Subcutaneous abdominal adipose tissue (tissue), 5 donors: ENCODE measurements around the gene CCDC85C.

ENCODE experiments used
- H3K27ac ChIP-seq: one replicate; pipeline ENCODE4 v1.7.0; 2013; ENCODE audit warnings: low read depth, mild to moderate bottlenecking, inconsistent platforms, low read length, moderate library complexity
- H3K27me3 ChIP-seq, 5 donors: one replicate each; pipeline ENCODE4 v1.7.0; 2013; ENCODE audit warnings: low read length in 5 of 5, inconsistent platforms in 1 of 5; ENCODE audit not compliant: control insufficient read depth in 5 of 5, insufficient read depth in 4 of 5
- H3K36me3 ChIP-seq, 5 donors: one replicate each; pipeline ENCODE4 v1.7.0; 2013; ENCODE audit warnings: low read length in 5 of 5; ENCODE audit not compliant: control insufficient read depth in 5 of 5, insufficient read depth in 5 of 5
- H3K4me1 ChIP-seq, 5 donors: one replicate each; pipeline ENCODE4 v1.7.0; 2013; ENCODE audit warnings: low read length in 5 of 5, mild to moderate bottlenecking in 3 of 5, moderate library complexity in 1 of 5; ENCODE audit not compliant: control insufficient read depth in 5 of 5, insufficient read depth in 5 of 5
- H3K4me3 ChIP-seq, 5 donors: one replicate each; pipeline ENCODE4 v1.7.0; 2013; ENCODE audit warnings: low read length in 5 of 5, low read depth in 1 of 5
- H3K9ac ChIP-seq, 5 donors: one replicate each; pipeline ENCODE4 v1.7.0; 2013; ENCODE audit warnings: low read length in 5 of 5, mild to moderate bottlenecking in 4 of 5, moderate library complexity in 3 of 5
- H3K9me3 ChIP-seq, 5 donors: one replicate each; pipeline ENCODE4 v1.7.0; 2013; ENCODE audit warnings: low read length in 5 of 5; ENCODE audit not compliant: control insufficient read depth in 5 of 5
- donor health status: healthy.
- donor health status: healthy.
- donor health status: healthy.
- donor health status: healthy.
- donor health status: healthy.

The CCDC85C gene

GRCh38 chr14:99534863-99535262, 69.1 kb downstream of the CCDC85C start:
- no peaks in the 10 kb centered on the region for H3K9me3 ChIP-seq
- H3K36me3 ChIP-seq = no peaks in the 10 kb centered on the region
- no peak overlapping the region for H3K27ac ChIP-seq
- H3K9ac ChIP-seq = no peak overlapping the region
- peaks cover 0 to 15% (median 3%) of the 10 kb centered on the region in 5 donors for H3K4me1 ChIP-seq
- peaks cover 3 to 11% (median 7%) of the 10 kb centered on the region in 5 donors for H3K27me3 ChIP-seq
- H3K4me3 ChIP-seq = no peak overlapping the region

GRCh38 chr14:99534333-99534732, 69.7 kb downstream of the CCDC85C start:
- H3K4me3 ChIP-seq = no peak overlapping the region
- no peak overlapping the region for H3K27ac ChIP-seq
- H3K4me1 ChIP-seq = peaks cover 0 to 16% (median 3%) of the 10 kb centered on the region in 5 donors
- no peak overlapping the region for H3K9ac ChIP-seq
- H3K36me3 ChIP-seq = no peaks in the 10 kb centered on the region
- H3K9me3 ChIP-seq = no peaks in the 10 kb centered on the region
- peaks cover 3 to 11% (median 7%) of the 10 kb centered on the region in 5 donors for H3K27me3 ChIP-seq

GRCh38 chr14:99532310-99532709, 71.7 kb downstream of the CCDC85C start:
- Histone ChIP-seq H3K27ac (no peak overlapping the region), H3K27me3 (peaks cover 0 to 5% (median 4%) of the 10 kb centered on the region in 5 donors), H3K4me1 (peaks cover 0 to 5% (median 0%) of the 10 kb centered on the region in 5 donors), H3K4me3 (no peak overlapping the region), H3K9me3 (no peaks in the 10 kb centered on the region), H3K9ac (no peak overlapping the region), H3K36me3 (no peaks in the 10 kb centered on the region)

- no peak overlapping the region for H3K4me3 ChIP-seq
- no peaks in the 10 kb centered on the region for H3K9me3 ChIP-seq
- peaks cover 0 to 8% (median 0%) of the 10 kb centered on the region in 5 donors for H3K4me1 ChIP-seq
- H3K27me3 ChIP-seq = peaks cover 0 to 4% (median 3%) of the 10 kb centered on the region in 5 donors
- no peak overlapping the region for H3K9ac ChIP-seq
- no peak overlapping the region for H3K27ac ChIP-seq
- no peaks in the 10 kb centered on the region for H3K36me3 ChIP-seq
These were observed 72.5 kb downstream of the CCDC85C start for GRCh38 chr14:99531251-99532096.

GRCh38 chr14:99530407-99531155, 73.4 kb downstream of the CCDC85C start:
- no peak overlapping the region for H3K9ac ChIP-seq
- H3K27ac ChIP-seq = no peak overlapping the region
- H3K4me3 ChIP-seq = no peak overlapping the region
- H3K4me1 ChIP-seq = peaks cover 0 to 17% (median 2%) of the 10 kb centered on the region in 5 donors
- H3K36me3 ChIP-seq = no peaks in the 10 kb centered on the region
- peaks cover 0 to 4% (median 3%) of the 10 kb centered on the region in 5 donors for H3K27me3 ChIP-seq
- no peaks in the 10 kb centered on the region for H3K9me3 ChIP-seq

- Histone ChIP-seq H3K9me3 (no peaks in the 10 kb centered on the region), H3K27ac (no peak overlapping the region), H3K36me3 (no peaks in the 10 kb centered on the region), H3K9ac (no peak overlapping the region), H3K4me3 (no peak overlapping the region), H3K4me1 (peaks cover 0 to 23% (median 2%) of the 10 kb centered on the region in 5 donors), H3K27me3 (peaks cover 0 to 3% (median 2%) of the 10 kb centered on the region in 5 donors)
These were observed 74.1 kb downstream of the CCDC85C start for GRCh38 chr14:99529899-99530298.

GRCh38 chr14:99527427-99528076, 76.5 kb downstream of the CCDC85C start:
- Histone ChIP-seq H3K4me1 (peaks cover 0 to 44% (median 8%) of the 10 kb centered on the region in 5 donors), H3K36me3 (no peaks in the 10 kb centered on the region), H3K27me3 (peaks cover 0 to 6% (median 3%) of the 10 kb centered on the region in 5 donors), H3K9ac (no peak overlapping the region), H3K27ac (no peak overlapping the region), H3K9me3 (no peaks in the 10 kb centered on the region), H3K4me3 (no peak overlapping the region)

- Histone ChIP-seq H3K27me3 (peaks cover 0 to 6% (median 0%) of the 10 kb centered on the region in 5 donors), H3K36me3 (no peaks in the 10 kb centered on the region), H3K4me1 (peaks cover 0 to 44% (median 8%) of the 10 kb centered on the region in 5 donors), H3K9ac (no peak overlapping the region), H3K27ac (no peak overlapping the region), H3K9me3 (no peaks in the 10 kb centered on the region), H3K4me3 (no peak overlapping the region)
These were observed 77.0 kb downstream of the CCDC85C start for GRCh38 chr14:99527026-99527425.

- Histone ChIP-seq H3K9me3 (no peaks in the 10 kb centered on the region), H3K4me3 (no peak overlapping the region), H3K36me3 (peaks cover 0 to 2% (median 0%) of the 10 kb centered on the region in 5 donors), H3K9ac (no peak overlapping the region), H3K4me1 (peaks cover 0 to 44% (median 8%) of the 10 kb centered on the region in 5 donors), H3K27ac (no peak overlapping the region), H3K27me3 (peaks cover 0 to 15% (median 7%) of the 10 kb centered on the region in 5 donors)
These were observed 78.3 kb downstream of the CCDC85C start for GRCh38 chr14:99525699-99526080.
